Vagina (tissue), 2 donors: Measurements from ENCODE around the gene SMCHD1.

Experiments
- POLR2A ChIP-seq, 2 donors: fragments of 450-650 bp; IDR thresholded peaks; one replicate each; pipeline ENCODE4 v1.6.1; 2017; ENCODE audit warnings: antibody characterized with exemption in 2 of 2, mild to moderate bottlenecking in 2 of 2, moderate library complexity in 2 of 2
- TF ChIP-seq, protein P1 (sequence below), 3 experiments: fragments of 450-650 bp in 2 of 3; fragments of 200-600 bp in 1 of 3; sonication (generic) in 1 of 3; IDR thresholded peaks; one replicate each; pipeline ENCODE4 v1.5.1; 2017 to 2019; ENCODE audit warnings: antibody characterized with exemption in 3 of 3, mild to moderate bottlenecking in 2 of 3, moderate library complexity in 2 of 3

DNA sequence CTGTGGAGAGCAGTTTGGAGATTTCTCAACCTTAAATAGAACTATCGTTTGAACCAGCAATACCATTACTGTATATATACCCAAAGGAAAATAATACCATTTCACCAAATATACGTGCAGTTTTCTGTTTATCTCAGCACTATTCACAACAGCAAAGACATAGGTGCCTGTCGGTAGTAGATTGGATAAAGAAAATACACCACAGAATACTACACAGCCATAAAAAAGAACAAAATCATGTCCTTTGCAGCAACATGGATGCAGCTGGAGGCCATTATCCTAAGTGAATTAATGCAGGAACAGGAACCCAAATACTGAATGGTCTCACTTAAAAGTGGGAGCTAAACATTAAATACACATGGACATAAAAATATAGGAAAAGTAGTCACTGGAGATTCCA is 81.3 kb downstream of the SMCHD1 start:
- TF ChIP-seq, protein P1, sequence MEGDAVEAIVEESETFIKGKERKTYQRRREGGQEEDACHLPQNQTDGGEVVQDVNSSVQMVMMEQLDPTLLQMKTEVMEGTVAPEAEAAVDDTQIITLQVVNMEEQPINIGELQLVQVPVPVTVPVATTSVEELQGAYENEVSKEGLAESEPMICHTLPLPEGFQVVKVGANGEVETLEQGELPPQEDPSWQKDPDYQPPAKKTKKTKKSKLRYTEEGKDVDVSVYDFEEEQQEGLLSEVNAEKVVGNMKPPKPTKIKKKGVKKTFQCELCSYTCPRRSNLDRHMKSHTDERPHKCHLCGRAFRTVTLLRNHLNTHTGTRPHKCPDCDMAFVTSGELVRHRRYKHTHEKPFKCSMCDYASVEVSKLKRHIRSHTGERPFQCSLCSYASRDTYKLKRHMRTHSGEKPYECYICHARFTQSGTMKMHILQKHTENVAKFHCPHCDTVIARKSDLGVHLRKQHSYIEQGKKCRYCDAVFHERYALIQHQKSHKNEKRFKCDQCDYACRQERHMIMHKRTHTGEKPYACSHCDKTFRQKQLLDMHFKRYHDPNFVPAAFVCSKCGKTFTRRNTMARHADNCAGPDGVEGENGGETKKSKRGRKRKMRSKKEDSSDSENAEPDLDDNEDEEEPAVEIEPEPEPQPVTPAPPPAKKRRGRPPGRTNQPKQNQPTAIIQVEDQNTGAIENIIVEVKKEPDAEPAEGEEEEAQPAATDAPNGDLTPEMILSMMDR (IDR thresholded peaks at IDR 0.05) = no peak
- TF ChIP-seq POLR2A (IDR thresholded peaks at IDR 0.05) = no peak
